Tibial nerve (tissue), 4 donors: Measurements from ENCODE around the gene DNAAF2.

Experiments
- CTCF ChIP-seq, 5 experiments: fragments of 200-600 bp in 3 of 5; fragments of 450-650 bp in 2 of 5; sonication (generic) in 3 of 5; IDR thresholded peaks; one replicate each; pipeline ENCODE4 v1.5.1; 2016 to 2019; ENCODE audit warnings: antibody characterized with exemption in 5 of 5, mild to moderate bottlenecking in 3 of 5, moderate library complexity in 2 of 5
- EP300 ChIP-seq, 2 donors: sonication (generic); formaldehyde crosslinking; IDR thresholded peaks; one replicate each; pipeline ENCODE4 v1.6.1; 2017; ENCODE audit warnings: antibody characterized with exemption in 2 of 2, mild to moderate bottlenecking in 1 of 2

DNA sequence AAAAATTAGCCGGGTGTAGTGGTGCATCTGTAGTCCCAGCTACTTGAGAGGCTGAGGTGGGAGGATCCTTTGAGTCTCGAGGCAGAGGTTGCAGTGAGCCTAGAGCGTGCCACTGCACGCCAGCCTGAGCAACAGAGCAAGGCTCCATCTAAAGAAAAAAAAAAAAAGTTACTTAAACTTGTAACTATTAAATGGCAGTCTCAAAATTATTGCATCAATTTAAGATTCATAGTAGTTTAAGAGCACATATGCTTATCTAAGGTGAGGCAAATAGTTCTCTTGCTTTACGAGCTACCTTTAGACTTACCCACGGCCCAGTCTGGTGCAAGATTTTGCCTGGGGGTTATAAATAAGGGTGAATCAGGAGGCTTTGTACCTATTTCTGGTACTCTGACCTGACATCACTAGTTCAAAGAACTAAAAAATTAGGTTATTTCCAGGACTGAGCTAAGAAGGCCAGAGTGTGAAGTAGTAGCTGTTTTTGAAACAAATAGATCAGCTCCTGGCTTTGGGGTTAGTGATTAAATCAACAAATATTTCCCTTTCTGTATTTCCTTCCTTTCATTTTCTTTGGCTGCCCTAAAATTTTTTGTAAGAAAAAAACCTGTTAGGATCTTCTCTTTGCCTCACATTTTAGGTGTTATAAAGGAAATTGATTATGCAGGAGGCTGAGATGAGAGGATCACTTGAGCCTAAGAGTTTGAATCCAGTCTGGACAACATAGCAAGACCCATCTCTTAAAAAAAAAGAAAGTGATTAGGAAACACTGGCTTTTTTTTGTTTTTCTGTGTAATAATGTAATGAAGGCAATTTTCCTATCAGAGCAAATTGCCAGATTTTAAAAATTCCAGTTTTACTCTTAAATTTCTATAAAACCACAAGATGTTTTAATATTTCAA lies 10.9 kb downstream of the DNAAF2 start:
- TF ChIP-seq EP300 (IDR thresholded peaks at IDR 0.05) (no peak), CTCF (IDR thresholded peaks at IDR 0.05) (no peak)
